ENCODE results near the gene AHSG. TPM values are rescaled to one million over a fixed set of nuclear protein-coding genes. Genes with fewer than 3 reads are reported as not detected.

The AHSG gene
- total RNA-seq, 2 experiments from 2014 or later, result not detected

- no peaks in the 10 kb centered on the region for H3K36me3 Mint-ChIP-seq (ENCODE audit: low read depth)
- ChIA-PET POLR2A (no interaction called here), CTCF (no interaction called here)
- Histone ChIP-seq H3K4me3 (ENCODE audit: low read length) (no peak overlapping the region), H3K4me1 (ENCODE audit: insufficient read depth, low read length) (no peaks in the 10 kb centered on the region), H3K9me3 (ENCODE audit: control insufficient read depth in 1 of 2, insufficient read depth in 1 of 2, low read length in 2 of 2) (no peaks in the 10 kb centered on the region), H3K27me3 (ENCODE audit: control insufficient read depth in 1 of 2, insufficient read depth in 2 of 2, low read length in 2 of 2) (no peaks in the 10 kb centered on the region), H3K27ac (ENCODE audit: low read depth in 1 of 2, low read length in 2 of 2) (no peak overlapping the region), H3K36me3 (ENCODE audit: insufficient read depth, low read length) (no peaks in the 10 kb centered on the region)
- no peak for DNase-seq
- no peak for TF ChIP-seq CTCF (IDR thresholded peaks at IDR 0.05)
- no peak for ATAC-seq (ENCODE audit: poor library complexity)
- intact Hi-C loops (cut with DNase I, micrococcal nuclease), result no loop called here
- no peaks in the 10 kb centered on the region for H3K9me3 Mint-ChIP-seq
- no peaks in the 10 kb centered on the region for H3K4me1 Mint-ChIP-seq (ENCODE audit: low read depth)
- no peak overlapping the region for H3K27ac Mint-ChIP-seq
- no peak overlapping the region for H3K4me3 Mint-ChIP-seq
- peaks cover 24% of the 10 kb centered on the region for H3K27me3 Mint-ChIP-seq
These were observed 55.6 kb downstream of the AHSG start for GRCh38 chr3:186668426-186668825.

GRCh38 chr3:186669378-186670084 lies 56.7 kb downstream of the AHSG start:
- Histone ChIP-seq H3K9me3 (ENCODE audit: control insufficient read depth in 1 of 2, insufficient read depth in 1 of 2, low read length in 2 of 2) (no peaks in the 10 kb centered on the region), H3K27me3 (ENCODE audit: control insufficient read depth in 1 of 2, insufficient read depth in 2 of 2, low read length in 2 of 2) (no peaks in the 10 kb centered on the region), H3K27ac (ENCODE audit: low read depth in 1 of 2, low read length in 2 of 2) (no peak overlapping the region), H3K36me3 (ENCODE audit: insufficient read depth, low read length) (no peaks in the 10 kb centered on the region), H3K4me1 (ENCODE audit: insufficient read depth, low read length) (no peaks in the 10 kb centered on the region), H3K4me3 (ENCODE audit: low read length) (no peak overlapping the region)
- ATAC-seq (ENCODE audit: poor library complexity) (no peak), DNase-seq (no peak)
- POLR2A ChIA-PET, result no interaction called here
- no peak overlapping the region for H3K27ac Mint-ChIP-seq
- H3K4me1 Mint-ChIP-seq (ENCODE audit: low read depth), result no peaks in the 10 kb centered on the region
- no peaks in the 10 kb centered on the region for H3K9me3 Mint-ChIP-seq
- no peak for TF ChIP-seq CTCF (IDR thresholded peaks at IDR 0.05)
- CTCF ChIA-PET, result no interaction called here
- intact Hi-C loops (cut with DNase I, micrococcal nuclease), result no loop called here
- no peaks in the 10 kb centered on the region for H3K36me3 Mint-ChIP-seq (ENCODE audit: low read depth)
- peaks cover 33% of the 10 kb centered on the region for H3K27me3 Mint-ChIP-seq
- no peak overlapping the region for H3K4me3 Mint-ChIP-seq

- Mint-ChIP-seq H3K4me3 (no peak overlapping the region), H3K4me1 (ENCODE audit: low read depth) (no peaks in the 10 kb centered on the region), H3K27ac (no peak overlapping the region), H3K36me3 (ENCODE audit: low read depth) (no peaks in the 10 kb centered on the region), H3K27me3 (peaks cover 38% of the 10 kb centered on the region), H3K9me3 (no peaks in the 10 kb centered on the region)
- Histone ChIP-seq H3K9me3 (ENCODE audit: control insufficient read depth in 1 of 2, insufficient read depth in 1 of 2, low read length in 2 of 2) (no peaks in the 10 kb centered on the region), H3K4me1 (ENCODE audit: insufficient read depth, low read length) (no peaks in the 10 kb centered on the region), H3K36me3 (ENCODE audit: insufficient read depth, low read length) (no peaks in the 10 kb centered on the region), H3K27me3 (ENCODE audit: control insufficient read depth in 1 of 2, insufficient read depth in 2 of 2, low read length in 2 of 2) (no peaks in the 10 kb centered on the region), H3K4me3 (ENCODE audit: low read length) (no peak overlapping the region), H3K27ac (ENCODE audit: low read depth in 1 of 2, low read length in 2 of 2) (no peak overlapping the region)
- no peak for DNase-seq
- ATAC-seq (ENCODE audit: poor library complexity), result no peak
- intact Hi-C loops (cut with DNase I, micrococcal nuclease), result no loop called here
- no peak for TF ChIP-seq CTCF (IDR thresholded peaks at IDR 0.05)
- ChIA-PET POLR2A (no interaction called here), CTCF (no interaction called here)
These were observed 57.3 kb downstream of the AHSG start for GRCh38 chr3:186670155-186670554.

Other genes with a start within 250 kb of the AHSG start
- gene CRYGS, start 68.7 kb upstream of the AHSG start, total RNA-seq, result 1 to 10 TPM; 1.9 to 2.3 TPM
- 1 to 10 TPM; 7.6 to 8.1 TPM for gene TBCCD1, start 45.7 kb upstream of the AHSG start, total RNA-seq
- 10 to 100 TPM; 69.3 to 70.3 TPM for gene DNAJB11, start 42.3 kb upstream of the AHSG start, total RNA-seq
- not detected for gene FETUB, start 27.3 kb downstream of the AHSG start, total RNA-seq
- gene HRG, start 53.0 kb downstream of the AHSG start, total RNA-seq, result not detected
- not detected for gene KNG1, start 104.3 kb downstream of the AHSG start, total RNA-seq
- 1,000 to 10,000 TPM; 1,039 to 1,046 TPM for gene EIF4A2, start 170.5 kb downstream of the AHSG start, total RNA-seq
- 10 to 100 TPM in 1 of 2 experiments, 1 to 10 TPM in 1; 8.6 to 12.6 TPM for gene RFC4, start 193.4 kb downstream of the AHSG start, total RNA-seq
- gene ADIPOQ, start 229.7 kb downstream of the AHSG start, total RNA-seq, result not detected

Measured in CD4-positive, alpha-beta T cell (primary cell).